ENCODE measurements around the gene CXCL5. TPM values are rescaled to one million over a fixed set of nuclear protein-coding genes. Genes with fewer than 3 reads are reported as not detected.

CXCL5 gene
- 0.13 and 1.3 TPM in 2 replicates for total RNA-seq

DNA sequence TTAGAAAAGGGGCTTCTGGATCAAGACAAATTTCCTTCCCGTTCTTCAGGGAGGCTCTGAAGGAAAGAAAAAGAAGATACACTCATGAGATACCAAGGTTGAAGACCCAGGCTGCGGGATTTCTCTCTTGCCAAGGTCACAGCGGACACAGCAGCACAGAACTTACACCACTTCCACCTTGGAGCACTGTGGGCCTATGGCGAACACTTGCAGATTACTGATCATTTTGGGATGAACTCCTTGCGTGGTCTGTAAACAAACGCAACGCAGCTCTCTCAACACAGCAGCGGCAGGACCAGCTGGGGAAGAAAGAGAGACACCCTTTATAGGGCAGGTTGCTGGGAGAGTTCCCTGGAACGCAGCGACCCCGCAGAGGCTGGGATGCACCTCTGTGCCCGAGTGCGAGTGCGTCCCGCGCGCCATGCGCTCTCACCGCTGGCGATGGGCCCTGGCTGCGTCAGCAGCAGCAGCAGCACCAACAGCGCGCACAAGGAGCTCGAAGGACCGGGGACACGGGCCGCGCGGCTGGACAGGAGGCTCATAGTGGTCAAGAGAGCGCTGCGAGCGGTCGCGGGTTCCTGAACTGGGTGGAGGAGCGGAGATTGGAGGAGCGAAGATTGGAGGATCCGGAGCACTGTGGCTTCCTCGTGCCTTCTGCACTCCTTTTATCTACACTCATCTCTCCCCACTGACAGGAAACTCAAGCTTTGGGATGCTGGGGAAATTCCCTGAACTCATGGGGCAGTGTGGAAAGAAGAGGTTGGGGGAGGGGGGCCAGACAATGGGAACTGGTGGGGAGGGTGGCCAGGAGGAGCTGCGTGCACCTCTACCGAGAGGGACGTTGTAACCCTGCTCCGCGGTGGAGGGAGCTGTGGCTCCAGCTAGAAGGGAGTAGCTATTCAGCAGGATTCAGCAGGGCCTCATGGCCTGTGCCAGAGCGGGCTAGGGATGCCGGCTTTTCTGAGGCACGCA lies at the start of gene CXCL5:
TSS of gene CXCL5 (minus strand) at position 638 of the 972 bp plus-strand sequence. CDS start at position 542, 96 bp downstream.
- no peak for DNase-seq (ENCODE audit: low read depth, low spot score)

DNA sequence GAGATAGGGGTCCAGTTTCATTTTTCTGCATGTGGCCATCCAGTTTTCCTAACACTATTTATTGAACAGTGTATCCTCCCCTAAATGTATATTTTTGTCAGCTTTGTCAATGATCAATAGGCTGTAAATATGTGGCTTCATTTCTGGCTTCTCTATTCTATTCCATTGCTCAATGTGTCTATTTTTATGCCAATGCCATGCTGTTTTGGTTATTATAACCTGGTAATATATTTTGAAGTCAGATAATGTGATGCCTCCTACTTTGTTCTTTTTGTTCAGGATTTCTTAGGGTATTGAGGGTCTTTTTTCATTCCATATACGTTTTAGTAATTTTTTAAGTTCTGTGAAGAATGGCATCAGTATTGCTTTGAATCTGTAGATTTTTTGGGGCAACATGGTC lies 48.7 kb upstream of the CXCL5 start:
- no peak for DNase-seq (ENCODE audit: low read depth, low spot score)

DNA sequence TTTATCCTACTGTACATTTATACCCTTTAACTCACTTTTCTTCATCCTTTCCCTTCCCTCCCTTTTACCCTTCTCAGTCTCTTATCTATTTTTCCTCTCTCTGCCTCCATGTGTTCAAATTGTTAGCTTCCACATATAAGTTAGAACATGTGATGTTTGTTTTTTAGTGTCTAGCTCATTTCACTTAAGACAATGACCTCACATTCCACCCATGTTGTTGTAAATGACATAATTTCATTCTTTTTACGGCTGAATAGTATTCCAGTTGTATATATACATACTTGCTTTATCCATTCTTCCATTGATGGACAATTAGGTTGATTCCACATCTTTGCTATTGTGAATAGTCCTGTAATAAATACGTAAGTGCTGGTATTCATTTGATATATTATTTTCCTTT lies 47.3 kb upstream of the CXCL5 start:
- no peak for DNase-seq (ENCODE audit: low read depth, low spot score)

DNA sequence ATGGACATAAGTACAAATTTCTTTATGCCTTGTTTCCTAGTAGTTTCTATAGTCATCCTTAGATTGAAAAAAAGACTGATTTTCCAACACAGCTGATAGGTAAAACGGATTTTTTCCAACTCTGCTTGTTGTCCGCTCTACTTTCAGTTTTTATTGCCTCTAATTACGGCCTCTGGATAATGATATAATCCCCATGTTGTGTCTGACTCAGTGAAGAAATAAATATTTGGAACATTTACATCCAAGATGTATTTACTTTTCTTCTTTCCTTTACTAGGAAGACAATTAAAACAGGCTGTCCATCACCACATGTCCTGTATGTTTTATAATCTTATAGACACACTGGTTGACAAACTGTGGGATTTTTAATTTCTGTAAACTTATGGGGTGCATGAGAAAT lies 46.8 kb upstream of the CXCL5 start:
- no peak for DNase-seq (ENCODE audit: low read depth, low spot score)

DNA sequence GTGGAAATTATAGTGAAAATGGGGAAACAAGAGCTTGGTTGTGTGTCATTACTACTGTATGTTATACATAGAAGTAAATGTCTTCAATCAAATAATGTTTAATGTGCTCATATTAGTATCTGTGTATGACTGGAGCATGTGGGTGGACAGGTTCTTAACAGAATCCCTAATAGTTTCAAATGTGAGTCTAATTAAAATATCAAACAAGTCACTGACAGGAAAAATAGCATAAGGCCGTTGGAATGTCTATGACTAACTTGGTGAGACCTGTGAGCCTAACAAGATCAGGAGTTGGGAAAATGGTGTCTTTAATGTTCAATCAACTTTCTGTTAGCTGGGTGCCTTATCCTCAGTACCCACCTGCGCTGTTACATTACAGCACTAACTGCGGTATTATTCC lies 46.2 kb upstream of the CXCL5 start:
- DNase-seq (ENCODE audit: low read depth, low spot score) = no peak

DNA sequence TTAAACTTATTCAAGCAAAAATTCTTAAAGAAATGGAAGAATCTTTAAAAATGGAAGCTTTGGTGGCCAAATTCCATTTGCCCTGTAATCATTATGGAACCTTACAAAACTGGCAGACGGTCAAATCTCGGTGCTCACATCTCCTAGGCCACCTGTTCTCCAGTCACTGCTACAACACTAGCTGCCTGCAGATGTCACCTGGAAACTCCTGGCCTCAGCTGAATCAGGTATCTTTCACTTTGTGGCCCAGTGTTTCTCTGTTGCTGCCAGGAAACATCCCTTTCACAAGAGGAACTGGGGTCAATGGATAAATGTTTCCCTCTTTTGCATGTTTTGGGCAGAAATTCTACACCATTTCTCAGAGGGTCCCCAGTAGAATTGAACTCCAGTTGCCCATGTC lies 44.2 kb upstream of the CXCL5 start:
- DNase-seq (ENCODE audit: low read depth, low spot score) = no peak

DNA sequence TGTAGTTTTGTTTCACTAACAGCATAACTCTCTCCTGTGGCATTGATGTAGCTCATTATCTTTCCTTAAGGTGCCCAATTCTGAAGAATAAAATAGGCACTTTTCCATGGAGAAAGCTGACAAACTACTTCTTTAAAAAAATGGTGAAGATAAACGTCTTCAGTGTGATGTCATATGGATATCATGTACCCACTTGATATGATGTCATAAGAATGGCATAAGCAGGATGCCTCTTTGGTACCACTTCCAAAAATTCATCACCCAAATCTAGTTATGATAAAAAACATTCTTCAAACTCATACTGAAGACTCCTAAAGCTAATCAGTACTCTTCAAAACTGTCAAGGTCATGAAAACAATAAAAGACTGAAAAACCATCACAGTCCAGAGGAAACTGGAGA lies 42.9 kb upstream of the CXCL5 start:
- DNase-seq (ENCODE audit: low read depth, low spot score) = no peak

DNA sequence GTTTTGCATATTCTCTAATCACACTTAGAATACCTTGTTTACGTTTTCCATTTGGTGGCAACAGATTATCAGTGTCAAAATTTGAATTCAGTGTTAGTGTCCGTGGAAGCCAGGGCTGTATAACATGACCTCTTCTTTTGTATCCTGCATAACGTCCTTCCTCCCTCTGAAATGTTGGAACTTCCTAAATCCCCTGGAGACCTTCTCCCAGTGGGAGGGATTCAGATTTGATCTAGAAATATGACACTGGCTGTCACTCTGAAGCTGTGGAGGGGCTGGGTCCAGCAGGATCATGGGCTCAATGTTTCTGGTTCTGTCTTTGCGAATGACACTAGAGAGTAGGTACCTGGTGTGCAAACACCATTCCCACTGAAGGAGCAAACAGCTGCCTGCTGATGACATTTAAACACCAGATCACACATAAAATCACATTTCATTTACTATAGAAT lies 40.9 kb upstream of the CXCL5 start:
- no peak for DNase-seq (ENCODE audit: low read depth, low spot score)

DNA sequence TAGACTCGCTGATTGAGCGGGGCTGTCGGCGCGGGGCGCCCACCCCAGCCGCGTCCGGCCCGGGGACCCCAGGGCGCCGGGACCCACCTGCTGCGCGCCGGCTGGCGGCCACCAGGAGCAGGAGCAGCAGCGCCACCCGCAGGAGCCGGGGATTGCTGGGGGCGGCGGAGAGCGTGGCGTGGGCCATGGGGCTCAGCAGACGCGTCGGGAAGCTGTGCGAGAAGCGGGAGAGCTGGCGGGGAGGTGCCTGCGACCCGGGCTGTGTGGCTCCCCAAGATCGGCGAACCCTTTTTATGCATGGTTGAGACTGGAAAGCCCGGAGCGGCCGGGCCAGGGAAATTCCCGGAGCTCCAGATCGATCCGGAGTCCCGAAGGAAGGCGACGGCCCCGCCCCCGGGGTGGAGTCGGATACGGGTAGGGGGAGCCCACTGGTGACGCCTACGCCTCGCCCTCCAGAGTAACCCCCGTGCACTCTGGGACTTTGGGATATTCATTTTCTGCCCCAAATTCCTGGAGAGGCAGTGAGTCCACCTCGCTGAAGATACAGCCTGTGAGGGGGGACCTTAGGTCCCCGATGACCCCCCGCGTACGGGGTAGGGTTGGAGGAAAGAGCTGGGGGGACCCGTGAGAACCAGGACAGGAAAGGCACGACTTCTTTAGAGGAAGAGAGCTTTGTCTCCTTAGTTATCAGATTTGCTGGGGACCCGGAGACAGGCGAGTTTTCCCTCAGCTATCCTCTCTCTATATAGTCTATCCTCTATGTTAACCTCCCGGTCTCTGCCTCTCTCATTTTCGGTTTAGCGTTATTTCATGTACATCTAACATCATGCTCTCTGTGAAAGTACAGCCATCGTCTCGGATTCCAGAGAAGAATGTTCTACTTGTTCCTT lies 40.2 kb upstream of the CXCL5 start, which contains the start of gene CXCL3:
TSS of gene CXCL3 (minus strand) at position 265 of the 890 bp plus-strand sequence. CDS start at position 187, 78 bp downstream.
- peak; percentile 19 for DNase-seq (ENCODE audit: low read depth, low spot score)

DNA sequence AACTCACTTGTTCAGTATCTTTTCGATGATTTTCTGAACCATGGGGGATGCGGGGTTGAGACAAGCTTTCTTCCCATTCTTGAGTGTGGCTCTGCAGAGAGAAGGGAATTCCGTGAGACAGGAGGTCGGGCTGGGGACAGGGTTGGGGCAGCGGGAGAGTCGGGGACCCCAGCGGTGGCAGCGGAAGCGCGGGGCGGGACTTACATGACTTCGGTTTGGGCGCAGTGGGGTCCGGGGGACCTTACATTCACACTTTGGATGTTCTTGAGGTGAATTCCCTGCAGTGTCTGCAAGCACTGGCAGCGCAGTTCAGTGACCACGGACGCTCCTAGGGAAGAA lies 39.6 kb upstream of the CXCL5 start:
- no peak for DNase-seq (ENCODE audit: low read depth, low spot score)

DNA sequence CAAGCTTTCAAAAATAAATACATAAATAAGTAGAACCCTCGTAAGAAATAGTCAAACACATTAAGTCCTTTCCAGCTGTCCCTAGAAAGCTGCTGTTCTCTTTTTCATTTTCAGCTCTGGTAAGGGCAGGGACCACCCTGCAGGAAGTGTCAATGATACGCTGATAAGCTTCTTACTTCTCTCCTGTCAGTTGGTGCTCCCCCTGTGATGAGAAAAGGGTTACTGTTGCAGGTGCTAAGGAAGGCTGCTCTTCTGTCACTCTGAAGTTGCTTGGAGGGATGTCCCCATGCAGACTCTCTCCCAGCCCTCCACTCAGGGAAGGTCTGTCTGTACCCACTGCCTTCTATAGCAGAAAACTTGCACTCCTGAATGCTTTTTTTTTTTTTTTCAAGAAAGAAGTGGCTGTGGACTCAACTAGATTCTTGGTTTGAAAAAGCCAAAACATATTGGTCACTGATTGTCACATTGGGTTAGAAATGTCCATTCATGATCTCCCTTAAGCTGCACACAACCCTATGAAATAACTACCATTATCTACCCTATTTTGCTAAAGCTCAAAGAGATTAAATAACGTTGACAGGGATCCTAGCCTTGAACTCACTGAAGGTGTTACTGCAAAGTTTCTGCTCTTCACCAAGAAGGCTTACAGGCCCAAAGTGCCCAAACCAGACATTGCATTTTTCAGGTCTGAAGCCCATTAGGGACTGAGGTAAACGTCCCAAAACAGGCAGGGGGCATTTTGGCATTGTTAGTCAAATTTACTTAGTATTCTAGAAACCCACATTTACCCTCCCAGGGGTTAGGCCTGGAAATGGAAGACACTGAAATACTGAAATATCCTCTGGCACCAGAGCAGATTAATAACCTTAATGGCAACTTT lies 38.8 kb upstream of the CXCL5 start:
- DNase-seq (ENCODE audit: low read depth, low spot score) = no peak

DNA sequence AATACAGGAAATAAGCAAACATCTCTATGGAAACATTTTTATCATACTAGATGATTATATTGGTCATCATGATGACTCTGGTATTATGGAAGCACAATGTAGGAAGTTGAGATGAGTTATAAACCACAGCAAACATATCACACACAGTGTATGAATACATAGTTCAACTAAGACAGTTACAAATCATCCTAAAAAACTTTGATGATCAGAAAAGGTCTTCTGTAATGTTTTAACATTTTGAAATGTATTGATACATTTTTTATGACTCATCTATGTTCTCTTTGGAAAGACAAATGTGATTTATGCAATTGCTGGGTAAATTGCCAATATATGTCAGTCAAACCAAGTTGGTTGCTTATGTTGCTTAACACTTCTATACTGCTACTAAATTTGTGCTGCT lies 35.3 kb upstream of the CXCL5 start:
- no peak for DNase-seq (ENCODE audit: low read depth, low spot score)

DNA sequence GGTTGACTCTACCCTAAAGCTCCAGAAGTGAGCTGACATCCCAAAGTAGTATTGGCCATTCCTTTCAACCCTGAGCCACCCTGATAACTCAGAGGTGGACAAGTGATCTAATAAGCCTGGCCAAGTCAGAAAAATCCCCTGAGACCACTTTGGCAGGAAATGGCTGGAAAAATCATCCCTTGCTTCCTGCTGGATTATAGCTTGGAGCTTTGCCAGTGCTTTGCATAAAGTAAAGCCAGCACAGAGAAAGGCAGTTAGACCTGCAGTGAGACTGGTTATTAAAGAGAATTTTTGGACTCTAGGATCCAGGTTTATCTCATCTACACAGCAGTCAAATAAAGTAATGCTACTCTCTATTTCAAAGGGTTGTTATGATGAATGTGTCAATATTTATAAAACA lies 33.6 kb upstream of the CXCL5 start:
- peak; percentile 35 for DNase-seq (ENCODE audit: low read depth, low spot score)

DNA sequence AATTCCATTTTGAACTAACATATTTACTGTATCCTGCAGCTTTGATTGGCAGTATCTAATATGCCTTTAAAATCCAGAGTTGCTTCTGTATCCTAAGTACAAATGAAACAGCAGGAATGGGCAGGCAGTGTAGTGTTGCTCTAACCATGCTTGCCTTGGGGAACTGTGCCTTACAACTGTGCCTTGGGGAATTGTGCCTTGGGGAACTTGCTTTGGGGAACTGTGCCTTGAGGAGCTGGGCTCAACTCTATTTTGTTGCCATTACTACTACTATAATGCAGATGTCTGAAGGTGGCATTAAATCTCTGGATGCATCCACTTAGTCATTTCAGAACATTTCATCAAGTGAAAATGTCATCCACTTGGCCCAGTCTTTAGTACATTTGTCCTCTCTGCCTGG lies 33.1 kb upstream of the CXCL5 start:
- no peak for DNase-seq (ENCODE audit: low read depth, low spot score)

DNA sequence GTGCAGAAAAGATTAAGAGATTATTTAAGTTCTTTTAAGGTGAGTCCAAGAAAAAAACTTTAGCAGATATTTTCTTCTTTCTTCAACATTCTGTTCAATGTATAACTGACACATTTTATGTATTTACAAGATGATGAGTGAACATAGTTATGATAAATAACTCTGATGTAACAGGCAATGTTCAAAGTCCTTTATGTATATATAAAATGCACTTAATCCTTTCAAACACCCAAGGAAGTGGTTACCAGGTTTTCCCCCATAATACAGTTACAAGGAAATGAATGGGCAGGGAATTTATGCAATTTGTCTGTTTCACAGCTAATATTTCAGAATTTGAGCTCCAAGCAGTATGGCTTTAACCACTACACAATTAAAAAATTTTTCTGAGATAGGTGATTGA lies 31.8 kb upstream of the CXCL5 start:
- no peak for DNase-seq (ENCODE audit: low read depth, low spot score)

DNA sequence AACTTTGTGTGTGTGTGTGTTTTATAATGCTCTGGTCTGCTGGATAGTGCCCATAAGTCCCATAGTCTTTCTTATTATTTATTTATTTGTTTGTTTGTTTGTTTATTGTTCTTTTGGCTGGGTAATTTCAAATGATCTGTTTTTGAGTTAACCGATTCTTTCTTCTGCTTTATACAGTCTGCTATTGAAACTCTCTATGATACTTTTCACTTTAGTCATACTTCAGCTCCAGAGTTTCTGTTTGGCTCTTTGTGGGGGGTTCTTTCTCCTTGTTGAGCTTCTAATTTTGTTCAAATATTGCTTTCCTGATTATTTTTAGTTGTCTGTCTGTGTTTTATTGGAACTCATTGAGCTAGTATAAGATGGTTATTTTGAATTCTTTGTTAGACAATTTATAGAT lies 30.0 kb upstream of the CXCL5 start:
- no peak for DNase-seq (ENCODE audit: low read depth, low spot score)

DNA sequence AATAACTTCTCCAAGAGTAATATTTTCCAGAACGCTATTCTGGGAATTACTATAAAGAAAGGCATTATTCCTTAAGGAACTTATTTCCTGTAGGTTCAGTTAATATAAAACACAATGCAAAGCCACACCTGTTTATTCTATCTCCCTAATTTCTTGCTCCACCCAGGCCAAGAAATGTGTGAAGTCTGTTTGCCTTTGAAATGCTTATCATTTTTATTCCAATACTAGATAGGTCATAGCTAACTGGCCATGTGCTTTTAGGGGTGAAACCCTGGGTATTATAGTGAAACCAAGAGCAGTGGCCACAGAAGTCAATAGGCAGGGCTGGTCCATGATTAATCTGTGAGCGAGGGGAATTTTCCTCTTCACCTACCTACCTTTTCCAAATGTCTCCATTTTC lies 25.2 kb upstream of the CXCL5 start:
- no peak for DNase-seq (ENCODE audit: low read depth, low spot score)

DNA sequence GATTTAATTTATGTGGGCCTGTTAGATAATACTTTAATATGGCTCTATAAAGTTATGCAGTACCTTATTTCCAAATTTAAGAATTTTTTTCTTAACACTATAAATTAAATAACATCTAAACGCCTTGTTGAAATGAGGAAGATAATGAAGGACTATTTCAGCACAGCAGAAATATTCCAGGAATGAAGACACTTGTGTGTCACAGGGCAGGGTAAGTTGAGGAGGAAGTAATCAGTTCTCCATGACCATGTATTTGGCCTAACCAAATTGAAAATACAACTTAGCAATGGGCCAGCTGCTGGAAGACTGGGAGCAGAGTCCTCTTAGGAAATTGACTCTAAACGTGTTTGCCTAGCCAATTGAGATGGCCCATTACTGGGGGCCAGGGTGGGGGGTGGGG lies 23.1 kb upstream of the CXCL5 start:
- DNase-seq (ENCODE audit: low read depth, low spot score) = no peak

DNA sequence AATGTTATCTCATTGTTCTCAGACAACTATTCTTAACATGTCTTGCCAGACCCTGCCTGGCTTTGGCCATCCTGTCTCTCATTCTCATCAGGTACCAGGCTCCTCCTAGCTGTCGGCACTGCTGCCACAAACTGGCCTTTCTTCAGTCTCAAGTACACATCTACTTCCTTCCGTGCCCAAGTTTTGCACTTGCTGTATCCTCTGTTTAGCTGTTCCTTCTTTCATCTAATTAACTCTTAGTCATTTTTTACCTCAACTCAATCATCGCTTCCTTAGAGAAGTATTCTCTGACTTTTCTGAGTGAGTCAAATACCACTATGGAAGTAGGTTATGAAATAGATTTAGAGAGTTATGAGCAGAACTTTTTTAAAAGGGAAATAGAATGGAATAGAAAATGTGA lies 20.3 kb upstream of the CXCL5 start:
- no peak for DNase-seq (ENCODE audit: low read depth, low spot score)

DNA sequence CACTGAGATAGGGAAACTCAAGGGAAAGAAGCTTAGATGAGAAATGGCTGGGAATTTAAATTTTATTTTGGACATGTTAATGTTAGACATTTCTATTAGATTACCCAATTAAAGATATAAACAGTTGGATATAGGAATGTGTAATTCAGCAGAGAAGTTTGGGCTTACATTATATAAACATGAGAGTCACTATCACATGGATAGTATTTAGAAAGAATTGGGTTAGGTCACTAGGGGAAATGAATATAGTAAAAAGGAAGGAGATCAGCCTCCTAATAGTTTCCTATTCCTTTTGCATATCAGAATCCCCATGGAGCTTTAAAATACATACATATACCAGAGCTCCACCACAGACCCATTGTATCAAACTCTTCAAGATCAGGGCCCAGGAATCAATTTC lies 19.6 kb upstream of the CXCL5 start:
- no peak for DNase-seq (ENCODE audit: low read depth, low spot score)

DNA sequence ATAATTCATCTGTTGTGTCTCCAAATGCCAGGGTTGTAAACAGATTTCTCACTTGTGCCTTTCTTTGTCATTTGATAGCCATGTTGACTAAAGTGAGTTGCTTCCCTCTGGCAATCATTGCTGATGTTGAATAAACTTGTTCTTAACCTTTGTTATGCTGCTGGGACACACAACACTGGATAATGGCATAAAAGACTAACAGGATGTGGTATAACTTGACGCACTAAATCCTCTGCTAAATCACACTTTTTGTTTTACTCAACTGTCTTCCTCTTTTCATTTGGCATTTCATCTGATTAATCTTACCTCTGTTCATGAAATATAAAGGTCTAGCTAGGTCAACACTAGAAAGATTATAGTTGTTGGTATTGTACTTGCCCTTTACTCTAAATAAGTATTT lies 17.6 kb upstream of the CXCL5 start:
- no peak for DNase-seq (ENCODE audit: low read depth, low spot score)

Measured in pulmonary artery endothelial cell (primary cell).